HG03432 (cell line): ENCODE measurements around the gene HTRA1.

Experiments
- ATAC-seq: cut with Tn5 transposase; IDR thresholded peaks from one replicate; pipeline ENCODE4 v1.9.1; 2021; ENCODE audit warnings: mild to moderate bottlenecking, moderate library complexity; ENCODE audit not compliant: unreplicated experiment

HTRA1 gene

DNA sequence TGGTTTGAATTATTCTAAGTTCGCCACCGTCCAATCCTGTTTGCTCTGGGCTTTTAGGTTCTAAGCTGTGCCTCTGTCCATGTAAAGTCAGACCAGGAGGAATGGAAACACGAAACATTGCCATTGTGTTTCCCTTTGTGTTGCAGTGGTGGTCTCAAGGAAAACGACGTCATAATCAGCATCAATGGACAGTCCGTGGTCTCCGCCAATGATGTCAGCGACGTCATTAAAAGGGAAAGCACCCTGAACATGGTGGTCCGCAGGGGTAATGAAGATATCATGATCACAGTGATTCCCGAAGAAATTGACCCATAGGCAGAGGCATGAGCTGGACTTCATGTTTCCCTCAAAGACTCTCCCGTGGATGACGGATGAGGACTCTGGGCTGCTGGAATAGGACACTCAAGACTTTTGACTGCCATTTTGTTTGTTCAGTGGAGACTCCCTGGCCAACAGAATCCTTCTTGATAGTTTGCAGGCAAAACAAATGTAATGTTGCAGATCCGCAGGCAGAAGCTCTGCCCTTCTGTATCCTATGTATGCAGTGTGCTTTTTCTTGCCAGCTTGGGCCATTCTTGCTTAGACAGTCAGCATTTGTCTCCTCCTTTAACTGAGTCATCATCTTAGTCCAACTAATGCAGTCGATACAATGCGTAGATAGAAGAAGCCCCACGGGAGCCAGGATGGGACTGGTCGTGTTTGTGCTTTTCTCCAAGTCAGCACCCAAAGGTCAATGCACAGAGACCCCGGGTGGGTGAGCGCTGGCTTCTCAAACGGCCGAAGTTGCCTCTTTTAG is 52.9 kb downstream of the HTRA1 start:
- ATAC-seq: no peak

DNA sequence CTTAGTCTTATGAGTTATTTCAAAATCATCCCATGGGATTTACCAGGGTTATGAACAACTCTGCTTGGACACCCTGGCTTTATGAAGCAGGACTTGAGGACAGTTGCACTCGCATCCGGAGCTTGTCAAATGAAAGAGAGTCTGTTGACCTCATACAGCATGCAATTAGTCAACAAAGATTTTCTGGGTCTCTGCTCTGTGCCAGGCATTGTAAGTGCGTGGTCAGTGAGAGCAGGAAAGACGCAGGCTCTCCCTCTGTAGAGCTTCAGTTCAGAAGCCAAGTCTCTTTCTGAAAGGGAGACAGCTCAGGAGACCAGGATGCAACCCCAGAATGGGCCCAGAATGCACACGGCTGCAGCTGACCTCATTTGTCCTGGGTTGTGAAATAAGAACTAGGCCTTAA is 53.7 kb downstream of the HTRA1 start:
- no peak for ATAC-seq

- ATAC-seq: peak; percentile 69
Observed at GRCh38 chr10:122515588-122516231, 54.4 kb downstream of the HTRA1 start.

GRCh38 chr10:122516734-122517133 is 55.4 kb downstream of the HTRA1 start:
- ATAC-seq: no peak

DNA sequence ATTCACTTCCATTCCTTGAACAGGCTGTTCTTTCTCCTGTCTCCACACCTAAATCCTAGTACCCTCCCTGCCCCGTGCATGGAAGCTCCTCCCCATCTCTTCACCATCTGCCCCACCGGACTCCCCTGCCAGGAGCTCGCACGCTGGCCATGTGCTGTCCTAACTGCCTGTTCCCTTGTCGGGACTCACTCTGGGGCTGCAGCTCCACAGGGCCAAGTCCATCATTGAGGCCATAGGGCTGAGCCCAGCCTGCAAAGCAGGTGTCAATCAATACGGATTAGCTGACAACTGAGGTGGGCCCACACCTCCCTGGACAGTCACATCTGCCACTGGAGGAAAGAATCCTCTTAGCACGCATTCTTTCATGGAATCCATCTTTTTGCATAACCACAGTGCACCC is 57.8 kb downstream of the HTRA1 start:
- no peak for ATAC-seq

GRCh38 chr10:122519873-122520272 is 58.5 kb downstream of the HTRA1 start:
- no peak for ATAC-seq

- no peak for ATAC-seq
Observed at GRCh38 chr10:122521011-122521410, 59.7 kb downstream of the HTRA1 start.

- ATAC-seq: no peak
Observed at GRCh38 chr10:122524811-122525210, 63.5 kb downstream of the HTRA1 start.

GRCh38 chr10:122525788-122526187 is 64.4 kb downstream of the HTRA1 start:
- ATAC-seq: no peak

DNA sequence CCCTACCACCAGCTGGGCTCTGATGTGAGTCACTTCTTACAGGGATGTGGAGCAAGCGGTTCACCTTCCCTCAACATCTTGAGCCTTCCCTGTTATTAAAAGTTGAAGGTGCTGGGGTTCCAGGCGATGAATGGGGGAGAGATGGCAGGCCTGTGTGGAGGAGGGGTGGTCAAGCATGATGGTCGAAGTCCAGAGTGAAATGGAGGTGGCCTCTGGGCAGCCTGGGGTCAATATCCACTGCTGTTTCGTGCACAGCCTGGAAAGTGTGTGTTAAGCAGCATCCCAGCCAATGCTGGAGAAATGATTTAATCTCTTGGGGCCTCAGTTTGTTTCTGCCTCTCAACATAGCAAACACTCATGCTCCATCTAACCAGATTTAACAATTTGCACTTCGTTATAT is 65.5 kb downstream of the HTRA1 start:
- ATAC-seq: no peak

- no peak for ATAC-seq
Observed at GRCh38 chr10:122530177-122530576, 68.8 kb downstream of the HTRA1 start.

GRCh38 chr10:122531261-122531660 is 69.9 kb downstream of the HTRA1 start:
- no peak for ATAC-seq

- ATAC-seq: no peak
Observed at GRCh38 chr10:122531939-122532338, 70.6 kb downstream of the HTRA1 start.

DNA sequence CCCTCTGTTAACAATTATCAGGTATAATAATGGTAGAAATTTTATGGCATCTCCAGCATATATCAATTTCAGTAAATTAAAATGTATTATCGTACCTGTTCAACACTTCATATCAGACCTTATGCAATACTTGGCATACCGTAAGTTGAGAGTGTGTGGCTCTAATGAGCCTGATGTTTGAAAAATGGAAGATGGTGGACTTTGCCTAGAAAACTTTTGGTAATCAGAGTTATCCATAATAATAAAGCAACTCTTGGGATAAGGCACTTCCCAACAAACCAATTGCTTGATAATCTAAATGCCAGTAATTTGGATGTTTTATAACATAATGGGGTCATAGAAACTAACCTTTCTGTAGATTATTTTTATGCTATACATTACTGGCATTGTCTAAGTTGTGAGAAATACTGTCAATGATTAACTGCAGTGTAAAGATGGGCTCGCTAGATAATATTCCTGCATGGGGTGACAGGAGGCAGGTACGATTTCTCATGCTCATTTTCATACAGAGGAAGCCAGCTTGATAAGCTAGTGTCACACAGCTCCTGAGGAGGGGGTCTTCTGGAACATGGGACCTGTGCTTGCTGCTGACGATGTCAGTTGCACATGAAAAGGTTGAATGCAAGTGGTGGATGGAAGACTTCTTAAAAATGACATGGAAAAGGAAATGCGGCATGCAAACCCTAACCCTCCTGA is 71.4 kb downstream of the HTRA1 start:
- ATAC-seq: no peak

DNA sequence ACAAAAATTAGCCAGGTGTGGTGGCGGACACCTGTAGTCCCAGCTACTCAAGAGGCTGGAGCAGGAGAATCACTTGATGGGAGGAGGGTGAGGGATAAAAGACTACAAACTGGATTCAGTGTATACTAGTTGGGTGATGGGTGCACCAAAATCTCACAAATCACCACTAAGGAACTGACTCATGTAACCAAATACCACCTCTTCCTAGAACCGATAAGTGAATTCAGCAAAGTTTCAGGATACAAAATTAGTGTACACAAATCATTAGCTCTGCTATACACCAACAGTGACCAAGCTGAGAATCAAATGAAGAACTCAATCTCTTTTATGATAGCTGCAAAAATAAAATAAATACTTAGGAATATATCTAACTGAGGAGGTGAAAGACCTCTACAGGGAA is 76.2 kb downstream of the HTRA1 start:
- ATAC-seq: no peak

- no peak for ATAC-seq
Observed at GRCh38 chr10:122541541-122542002, 80.2 kb downstream of the HTRA1 start.

GRCh38 chr10:122543676-122544445 is 82.5 kb downstream of the HTRA1 start:
- no peak for ATAC-seq

DNA sequence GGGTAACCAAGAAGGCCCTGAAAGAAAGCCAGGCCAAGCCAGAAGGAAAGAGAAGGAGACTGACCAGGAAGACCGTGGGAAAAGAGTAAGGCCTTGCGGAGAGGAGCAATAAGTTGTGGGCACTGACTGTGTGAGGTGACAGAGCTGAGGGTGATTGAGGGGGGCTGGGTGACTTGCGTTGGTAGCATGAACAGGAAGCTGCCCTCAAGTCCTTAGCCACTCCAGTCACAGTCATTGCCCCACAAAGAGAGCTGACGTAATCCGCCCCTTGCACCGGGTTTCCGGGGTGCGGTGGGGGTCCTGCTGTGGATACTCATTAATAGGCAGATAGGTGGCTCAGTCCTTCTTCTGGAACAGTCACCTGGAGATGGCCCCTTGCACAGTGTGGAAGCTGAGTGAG is 83.1 kb downstream of the HTRA1 start:
- ATAC-seq: no peak

GRCh38 chr10:122546242-122546641 is 84.9 kb downstream of the HTRA1 start:
- ATAC-seq: no peak

DNA sequence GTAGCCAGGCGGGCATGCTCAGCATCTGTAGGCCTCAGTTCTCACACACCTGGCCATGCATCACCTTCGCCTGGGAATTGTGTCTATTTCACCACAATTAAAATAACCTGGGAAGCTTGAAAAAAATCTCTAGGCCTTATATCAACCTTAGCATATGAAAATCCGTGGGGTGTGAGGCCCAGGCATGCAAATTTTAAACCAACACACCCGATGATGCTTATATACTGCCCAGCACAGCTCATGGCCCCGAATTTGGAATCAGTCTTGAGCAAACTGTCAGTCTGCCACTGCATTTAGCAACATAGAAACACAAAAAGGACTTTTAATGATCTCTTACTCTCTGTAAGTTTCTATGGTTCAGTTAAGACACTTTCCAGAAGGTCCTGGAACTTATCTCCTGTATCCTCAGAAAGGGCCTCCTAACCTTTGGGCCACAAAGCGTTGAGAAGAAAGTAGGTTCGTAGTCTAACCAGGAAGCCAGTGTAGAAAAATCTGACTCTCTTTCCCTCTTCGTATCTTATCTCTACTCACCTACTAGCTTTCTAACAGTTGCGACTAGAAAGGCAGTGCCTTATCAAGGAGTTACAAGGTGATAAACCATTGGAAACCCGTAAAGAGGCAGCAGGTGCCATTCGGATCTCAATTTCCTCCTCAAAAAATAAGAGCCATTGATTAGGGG is 87.2 kb downstream of the HTRA1 start:
- ATAC-seq: no peak

DNA sequence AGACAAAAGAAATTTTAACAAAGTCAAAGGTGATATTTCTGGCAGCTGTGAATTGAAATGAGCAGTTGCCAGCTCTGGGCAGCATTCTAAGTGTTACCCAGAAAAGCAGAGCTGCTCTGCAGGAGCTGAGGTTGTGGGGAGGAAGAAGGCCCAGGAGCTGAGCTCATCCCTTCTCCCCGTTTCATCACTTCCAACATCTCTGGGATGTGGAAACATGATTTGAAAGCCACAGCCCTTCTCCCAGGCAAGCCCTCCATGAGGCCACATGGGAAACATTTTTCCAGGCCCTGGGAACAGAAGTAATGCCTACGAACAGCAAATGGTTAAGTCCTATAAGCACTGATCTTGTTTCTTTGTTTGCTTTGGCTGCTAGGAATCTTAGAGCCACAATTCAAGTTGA is 88.3 kb downstream of the HTRA1 start:
- no peak for ATAC-seq
